HepG2 (cell line): Measurements from ENCODE around the gene FOXK2. TPM values are rescaled to one million over a fixed set of nuclear protein-coding genes. Genes with fewer than 3 reads are reported as not detected.

ENCODE experiments used
- ATAC-seq: fragments of 200-7000 bp; cut with Tn5 transposase; 3 replicates; pipeline ENCODE4 v1.9.1; 2020; ENCODE audit warnings: mild to moderate bottlenecking, moderate library complexity
- BruUV-seq: library from RNA; stranded (reverse); fragments of 400-500 nt; replicated peaks from 2 replicates; lab custom pipeline; 2021; lab: Mats Ljungman, UMichigan
- CTCF ChIA-PET: fragments of 300-600 bp; formaldehyde crosslinking; extraction: SDS; loops from one replicate; lab custom pipeline; 2021; ENCODE audit warnings: low total read pairs, inconsistent platforms, low intra/inter-chr PET ratio; lab: Yijun Ruan, JAX
- POLR2A ChIA-PET: fragments of 350-600 bp; sonication (Branson Sonifier 250); formaldehyde crosslinking; loops from one replicate; lab custom pipeline; 2020; ENCODE audit warnings: antibody characterized with exemption, inconsistent platforms; lab: Yijun Ruan, JAX
- DNase-seq: peaks from one replicate; pipeline ENCODE4 v3.0.0-alpha.2; 2015; ENCODE audit warnings: low spot score
- FAIRE-seq: peaks from 3 replicates; lab custom pipeline; 2011; peaks lifted over from hg19 to GRCh38; lab: Jason Lieb, UNC
- H2AFZ ChIP-seq: one replicate; pipeline ENCODE4 v1.6.1; 2011; ENCODE audit warnings: low read length, inconsistent platforms
- H3K27ac ChIP-seq: fragments of 300-600 bp; 3 replicates; pipeline ENCODE4 v1.8.0; 2011; ENCODE audit warnings: mixed run types, mild to moderate bottlenecking, mixed read lengths, low read length, inconsistent platforms; ENCODE audit not compliant: insufficient read depth; ENCODE audit errors: extremely low read length
- H3K27me3 ChIP-seq, 2 experiments: fragments of 200-600 bp in 1 of 2; 2 replicates in 1 of 2; 3 replicates in 1 of 2; pipeline versions ENCODE4 v1.6.0 to v1.8.0; 2011; ENCODE audit warnings: low read length in 2 of 2, mild to moderate bottlenecking in 2 of 2, moderate library complexity in 2 of 2, inconsistent platforms in 1 of 2; ENCODE audit not compliant: insufficient read depth in 2 of 2, control insufficient read depth in 1 of 2
- H3K36me3 ChIP-seq, 2 experiments: fragments of 200-600 bp in 1 of 2; replicated peaks in 1 of 2; 2 replicates in 1 of 2; 3 replicates in 1 of 2; pipeline versions ENCODE4 v1.5.1 to v1.8.0; 2011; ENCODE audit warnings: low read length in 2 of 2, inconsistent platforms in 1 of 2; ENCODE audit not compliant: insufficient read depth in 2 of 2, control insufficient read depth in 1 of 2
- H3K4me1 ChIP-seq: 2 replicates; pipeline ENCODE4 v1.5.1; 2012; ENCODE audit warnings: low read length, inconsistent platforms; ENCODE audit not compliant: insufficient read depth
- H3K4me2 ChIP-seq: 2 replicates; pipeline ENCODE4 v1.6.0; 2011; ENCODE audit warnings: low read depth, low read length, inconsistent platforms
- H3K4me3 ChIP-seq, 3 experiments: fragments of 200-600 bp in 1 of 3; sonication (generic), shearing (Covaris generic) in 1 of 3; replicated peaks in 1 of 3; 2 replicates each; pipeline ENCODE4 v1.5.1; 2011 to 2016; ENCODE audit warnings: low read length in 3 of 3, inconsistent platforms in 2 of 3, low read depth in 2 of 3, mild to moderate bottlenecking in 2 of 3, control low read depth in 1 of 3, mixed read lengths in 1 of 3; ENCODE audit not compliant: insufficient read depth in 1 of 3
- H3K79me2 ChIP-seq: one replicate; pipeline ENCODE4 v1.6.1; 2011; ENCODE audit warnings: low read length, inconsistent platforms; ENCODE audit not compliant: insufficient read depth
- H3K9ac ChIP-seq: 2 replicates; pipeline ENCODE4 v1.6.0; 2011; ENCODE audit warnings: mild to moderate bottlenecking, low read depth, low read length, inconsistent platforms; ENCODE audit not compliant: insufficient read depth
- H3K9me3 ChIP-seq: 2 replicates; pipeline ENCODE4 v1.5.1; 2012; ENCODE audit warnings: mild to moderate bottlenecking, low read length
- H4K20me1 ChIP-seq: 2 replicates; pipeline ENCODE4 v1.6.0; 2011; ENCODE audit warnings: inconsistent platforms, mild to moderate bottlenecking, low read length, moderate library complexity; ENCODE audit not compliant: insufficient read depth
- ATF4 ChIP-seq, 2 experiments: fragments of 450-650 bp in 1 of 2; sonication (generic) in 1 of 2; formaldehyde crosslinking; IDR thresholded peaks; 2 replicates each; pipeline versions ENCODE4 v1.5.0 to v1.8.0; 2020 to 2022; ENCODE audit warnings: mild to moderate bottlenecking in 1 of 2, missing genetic modification reagents in 1 of 2
- DR1 ChIP-seq: sonication (generic); formaldehyde crosslinking; IDR thresholded peaks from 2 replicates; pipeline ENCODE4 v1.8.0; 2021; ENCODE audit warnings: mild to moderate bottlenecking, missing genetic modification reagents, inconsistent platforms
- MTF2 ChIP-seq: sonication (generic); formaldehyde crosslinking; IDR thresholded peaks from 2 replicates; pipeline ENCODE4 v1.5.0; 2020; ENCODE audit warnings: missing genetic modification reagents, borderline replicate concordance
- NONO ChIP-seq, 2 experiments: fragments of 450-650 bp in 1 of 2; sonication (generic) in 1 of 2; formaldehyde crosslinking in 1 of 2; IDR thresholded peaks in 1 of 2; conservative IDR thresholded peaks in 1 of 2; 2 replicates each; pipeline versions ENCODE4 v1.6.1 to v1.8.0; 2017 to 2022; ENCODE audit warnings: mild to moderate bottlenecking in 1 of 2, missing genetic modification reagents in 1 of 2, moderate library complexity in 1 of 2
- PAF1 ChIP-seq: IDR thresholded peaks from 2 replicates; pipeline ENCODE4 v1.6.1; 2016; ENCODE audit warnings: missing genetic modification reagents, missing compliant biosample characterization
- POLR2AphosphoS5 ChIP-seq: IDR thresholded peaks from 2 replicates; pipeline ENCODE4 v1.6.1; 2012; ENCODE audit warnings: low read depth, low read length
- RBM22 ChIP-seq: fragments of 200-400 bp; formaldehyde crosslinking; optimal IDR thresholded peaks from 2 replicates; pipeline ENCODE3; 2017; ENCODE audit warnings: mild to moderate bottlenecking, low read length, moderate library complexity
- TOE1 ChIP-seq: sonication (generic); formaldehyde crosslinking; IDR thresholded peaks from 2 replicates; pipeline ENCODE4 v1.4.0; 2020; ENCODE audit warnings: mild to moderate bottlenecking, missing genetic modification reagents
- ZNF180 ChIP-seq: sonication (generic); formaldehyde crosslinking; IDR thresholded peaks from 2 replicates; pipeline ENCODE4 v1.4.0; 2020; ENCODE audit warnings: low read depth, missing genetic modification reagents, borderline replicate concordance
- WGBS: methylation state at CpG from one replicate; pipeline ENCODE4 v1.1.6; 2017; ENCODE audit warnings: low lambda C conversion rate; 5-methylcytosine and 5-hydroxymethylcytosine counted together
- in situ Hi-C: cut with HindIII; loops from 2 replicates; pipeline ENCODE4 v1.10.0; 2017; ENCODE audit warnings: low pct_unique_long_range_greater_than_20kb; ENCODE audit not compliant: extremely low pct_ligation_motif_present
- intact Hi-C: fragments of 100-400 bp; cut with micrococcal nuclease; formaldehyde crosslinking; loops from one replicate; pipeline ENCODE4 v1.10.0; 2022; ENCODE audit not compliant: unreplicated experiment
- polyA plus RNA-seq, 8 experiments: library from polyadenylated mRNA; depleted of rRNA in 3 of 8; stranded (reverse) in 7 of 8; unstranded in 1 of 8; fragments of >200 nt; fragmentation: Illumina TruSeq in 4 of 8; extraction: Trizol in 4 of 8; gene quantifications; 2 replicates each; pipeline versions ENCODE4 v1.2.1 to v1.2.3, GENCODE V29; 2011 to 2016; ENCODE audit warnings: low read depth in 4 of 8, missing spikeins in 1 of 8, mixed read lengths in 1 of 8; ENCODE audit not compliant: insufficient read depth in 1 of 8
- total RNA-seq, 5 experiments: library from RNA; depleted of rRNA; stranded (reverse); fragments of >200 nt; fragmentation: Illumina TruSeq; extraction: Trizol; gene quantifications; 2 replicates each; pipeline ENCODE4 v1.2.3, GENCODE V29; 2016; ENCODE audit warnings: low read depth in 1 of 5
- TF ChIP-seq, protein P1 (sequence below): sonication (generic); formaldehyde crosslinking; IDR thresholded peaks from 2 replicates; pipeline ENCODE4 v1.5.1; 2020; ENCODE audit warnings: mild to moderate bottlenecking, moderate library complexity, missing genetic modification reagents
- TF ChIP-seq, protein P2 (sequence below): sonication (generic); formaldehyde crosslinking; IDR thresholded peaks from 2 replicates; pipeline ENCODE4 v1.9.0; 2022; ENCODE audit warnings: low read depth, missing genetic modification reagents
- TF ChIP-seq, protein P3 (sequence below): sonication (generic); formaldehyde crosslinking; IDR thresholded peaks from 2 replicates; pipeline ENCODE4 v1.5.0; 2020; ENCODE audit warnings: mild to moderate bottlenecking, missing genetic modification reagents

FOXK2 gene
- total and polyA plus RNA-seq, 2 of the 13 experiments (the other 11 are each of a cell fraction or from before 2014, with no cell fraction given), result 67.1 to 67.2 TPM

DNA sequence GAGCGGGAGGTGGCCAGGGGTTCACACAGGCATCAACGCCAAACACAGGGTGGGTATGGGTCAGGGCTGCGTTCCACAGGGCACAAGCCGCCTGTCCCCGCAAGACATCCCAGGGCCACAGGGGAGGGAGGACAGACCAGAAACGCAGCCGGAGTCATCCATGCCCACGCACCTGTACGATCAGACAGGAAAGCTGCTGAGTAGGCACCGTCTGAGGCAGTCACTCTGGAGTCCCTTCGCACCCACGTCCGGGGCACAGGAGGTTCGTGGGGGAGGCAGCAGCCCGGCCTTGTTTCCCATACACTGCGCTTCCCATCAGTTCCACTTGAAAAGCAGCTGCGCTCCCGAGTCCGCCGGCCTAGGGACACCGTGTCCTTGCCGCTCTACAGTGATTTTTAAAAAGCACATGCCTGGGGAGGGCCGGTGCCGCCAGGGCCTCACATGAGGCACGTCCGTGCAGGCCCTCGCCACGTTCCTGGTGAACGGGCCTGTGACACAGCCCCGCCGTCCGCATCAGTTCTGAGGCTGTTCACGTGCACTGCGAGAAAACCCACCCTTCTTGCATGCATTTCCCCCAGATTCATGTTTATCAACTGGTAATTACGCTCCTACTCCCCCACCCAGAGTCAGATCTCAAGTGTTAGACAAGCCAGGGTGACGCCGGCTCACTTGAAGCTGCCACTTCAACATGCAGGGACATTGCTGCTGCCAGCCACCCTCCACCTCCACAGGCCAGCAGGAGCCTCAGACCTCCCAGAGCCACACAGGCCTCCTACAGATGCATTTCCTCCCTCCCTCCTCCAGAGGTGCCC lies 94.0 kb downstream of the FOXK2 start:
- POLR2A ChIA-PET, result no interaction called here
- Histone ChIP-seq H4K20me1 (no peaks in the 10 kb centered on the region), H3K9me3 (no peaks in the 10 kb centered on the region), H3K4me2 (no peak overlapping the region), H3K36me3 (peaks cover 28 to 39% of the 10 kb centered on the region in 2 experiments), H3K4me1 (no peaks in the 10 kb centered on the region), H3K27ac (no peak overlapping the region), H3K27me3 (no peaks in the 10 kb centered on the region), H3K4me3 (no peak overlapping the region), H2AFZ (no peak overlapping the region), H3K79me2 (no peaks in the 10 kb centered on the region), H3K9ac (no peak overlapping the region)
- intact Hi-C loops, result no loop called here
- no peak for FAIRE-seq
- CTCF ChIA-PET, result no interaction called here
- in situ Hi-C loops, result no loop called here
- BruUV-seq, result no TSS peak
- ATAC-seq, result peak; percentile 76
- DNase-seq, result no peak
- 96% methylated on average over 37 of the region's 37 CpGs for WGBS
- no peak for TF ChIP-seq PAF1 (CRISPR knock-in tag)
- TF ChIP-seq ATF4 (CRISPR knock-in tag; IDR thresholded peaks at IDR 0.05), result no peak
- TF ChIP-seq, protein P1, sequence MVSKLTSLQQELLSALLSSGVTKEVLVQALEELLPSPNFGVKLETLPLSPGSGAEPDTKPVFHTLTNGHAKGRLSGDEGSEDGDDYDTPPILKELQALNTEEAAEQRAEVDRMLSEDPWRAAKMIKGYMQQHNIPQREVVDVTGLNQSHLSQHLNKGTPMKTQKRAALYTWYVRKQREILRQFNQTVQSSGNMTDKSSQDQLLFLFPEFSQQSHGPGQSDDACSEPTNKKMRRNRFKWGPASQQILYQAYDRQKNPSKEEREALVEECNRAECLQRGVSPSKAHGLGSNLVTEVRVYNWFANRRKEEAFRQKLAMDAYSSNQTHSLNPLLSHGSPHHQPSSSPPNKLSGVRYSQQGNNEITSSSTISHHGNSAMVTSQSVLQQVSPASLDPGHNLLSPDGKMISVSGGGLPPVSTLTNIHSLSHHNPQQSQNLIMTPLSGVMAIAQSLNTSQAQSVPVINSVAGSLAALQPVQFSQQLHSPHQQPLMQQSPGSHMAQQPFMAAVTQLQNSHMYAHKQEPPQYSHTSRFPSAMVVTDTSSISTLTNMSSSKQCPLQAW (CRISPR knock-in tag), result no peak
- TF ChIP-seq RBM22, result peak; percentile 75
- no peak for TF ChIP-seq NONO (IDR thresholded peaks at IDR 0.05)
- 0 out of 2 replicates have a peak, but pooled peaks have one; percentile 26 for TF ChIP-seq NONO (CRISPR knock-in tag; conservative IDR thresholded peaks at IDR 0.05)
- TF ChIP-seq DR1 (CRISPR knock-in tag), result no peak
- TF ChIP-seq TOE1, result no peak
- TF ChIP-seq POLR2AphosphoS5, result 0 out of 2 replicates have a peak, but pooled peaks have one; percentile 25
- TF ChIP-seq, protein P2, sequence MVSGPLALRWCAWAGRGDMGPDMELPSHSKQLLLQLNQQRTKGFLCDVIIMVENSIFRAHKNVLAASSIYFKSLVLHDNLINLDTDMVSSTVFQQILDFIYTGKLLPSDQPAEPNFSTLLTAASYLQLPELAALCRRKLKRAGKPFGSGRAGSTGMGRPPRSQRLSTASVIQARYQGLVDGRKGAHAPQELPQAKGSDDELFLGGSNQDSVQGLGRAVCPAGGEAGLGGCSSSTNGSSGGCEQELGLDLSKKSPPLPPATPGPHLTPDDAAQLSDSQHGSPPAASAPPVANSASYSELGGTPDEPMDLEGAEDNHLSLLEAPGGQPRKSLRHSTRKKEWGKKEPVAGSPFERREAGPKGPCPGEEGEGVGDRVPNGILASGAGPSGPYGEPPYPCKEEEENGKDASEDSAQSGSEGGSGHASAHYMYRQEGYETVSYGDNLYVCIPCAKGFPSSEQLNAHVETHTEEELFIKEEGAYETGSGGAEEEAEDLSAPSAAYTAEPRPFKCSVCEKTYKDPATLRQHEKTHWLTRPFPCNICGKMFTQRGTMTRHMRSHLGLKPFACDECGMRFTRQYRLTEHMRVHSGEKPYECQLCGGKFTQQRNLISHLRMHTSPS (CRISPR knock-in tag), result no peak
- no peak for TF ChIP-seq ZNF180
- no peak for TF ChIP-seq MTF2 (CRISPR knock-in tag)
- TF ChIP-seq, protein P3, sequence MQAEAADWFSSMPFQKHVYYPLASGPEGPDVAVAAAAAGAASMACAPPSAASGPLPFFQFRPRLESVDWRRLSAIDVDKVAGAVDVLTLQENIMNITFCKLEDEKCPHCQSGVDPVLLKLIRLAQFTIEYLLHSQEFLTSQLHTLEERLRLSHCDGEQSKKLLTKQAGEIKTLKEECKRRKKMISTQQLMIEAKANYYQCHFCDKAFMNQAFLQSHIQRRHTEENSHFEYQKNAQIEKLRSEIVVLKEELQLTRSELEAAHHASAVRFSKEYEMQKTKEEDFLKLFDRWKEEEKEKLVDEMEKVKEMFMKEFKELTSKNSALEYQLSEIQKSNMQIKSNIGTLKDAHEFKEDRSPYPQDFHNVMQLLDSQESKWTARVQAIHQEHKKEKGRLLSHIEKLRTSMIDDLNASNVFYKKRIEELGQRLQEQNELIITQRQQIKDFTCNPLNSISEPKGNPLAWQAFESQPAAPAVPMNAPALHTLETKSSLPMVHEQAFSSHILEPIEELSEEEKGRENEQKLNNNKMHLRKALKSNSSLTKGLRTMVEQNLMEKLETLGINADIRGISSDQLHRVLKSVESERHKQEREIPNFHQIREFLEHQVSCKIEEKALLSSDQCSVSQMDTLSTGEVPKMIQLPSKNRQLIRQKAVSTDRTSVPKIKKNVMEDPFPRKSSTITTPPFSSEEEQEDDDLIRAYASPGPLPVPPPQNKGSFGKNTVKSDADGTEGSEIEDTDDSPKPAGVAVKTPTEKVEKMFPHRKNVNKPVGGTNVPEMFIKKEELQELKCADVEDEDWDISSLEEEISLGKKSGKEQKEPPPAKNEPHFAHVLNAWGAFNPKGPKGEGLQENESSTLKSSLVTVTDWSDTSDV (CRISPR knock-in tag), result no peak
